ENCODE results near the gene TRAM2. TPM values are rescaled to one million over a fixed set of nuclear protein-coding genes. Genes with fewer than 3 reads are reported as not detected.

TRAM2 gene
- total RNA-seq, 1 experiment from 2014 or later: 17.7 TPM

DNA sequence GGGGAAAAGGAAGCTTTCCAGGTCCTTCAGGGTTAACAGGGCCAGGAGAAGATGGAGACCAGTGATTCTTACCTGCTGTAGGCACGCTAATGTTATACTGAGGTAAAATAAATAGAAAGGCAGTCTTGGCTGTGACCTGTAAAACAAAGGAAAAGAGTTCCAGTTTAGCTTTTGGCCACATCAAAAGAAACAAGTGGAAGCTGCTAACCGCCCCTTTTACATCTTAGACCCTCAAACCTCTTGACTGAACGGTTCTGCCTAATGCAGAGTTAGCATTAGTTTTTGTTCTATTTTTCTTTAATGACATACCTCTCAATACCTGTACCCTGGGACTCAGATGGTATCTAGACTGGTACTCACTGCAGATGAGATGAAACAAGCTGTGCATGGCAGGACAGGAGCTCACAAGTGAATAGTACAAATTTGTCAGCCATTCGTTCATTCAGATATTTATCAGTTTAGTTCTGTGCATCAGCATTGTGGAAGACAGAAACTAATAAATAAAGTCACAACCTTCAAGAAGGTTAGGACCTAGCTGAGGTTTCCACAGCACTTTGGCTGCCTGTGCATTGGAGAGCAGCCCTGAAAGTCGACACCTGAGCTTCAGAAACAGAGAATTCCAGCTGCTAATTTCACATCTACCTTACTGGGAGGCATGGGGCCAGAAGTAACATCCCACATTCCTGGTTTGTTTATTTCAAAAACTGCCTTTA, 41.0 kb downstream of the TRAM2 start:
- Histone ChIP-seq H3K4me3 (ENCODE audit: low read length) (no peak overlapping the region), H3F3A (ENCODE audit: low read length, unreplicated experiment) (no peaks in the 10 kb centered on the region), H3K9ac (ENCODE audit: low read length) (no peak overlapping the region), H4K20me1 (ENCODE audit: low read length) (no peaks in the 10 kb centered on the region), H3K4me1 (ENCODE audit: insufficient read depth, low read length) (peaks cover 36% of the 10 kb centered on the region), H3K9me2 (replicated peaks; ENCODE audit: low read length) (no peaks in the 10 kb centered on the region), H3K4me2 (ENCODE audit: low read length) (no peak overlapping the region), H3K27me3 (ENCODE audit: low read length) (no peaks in the 10 kb centered on the region), H3K27ac (ENCODE audit: low read length) (no peak overlapping the region), H3K36me3 (ENCODE audit: low read depth, low read length) (peaks cover 10% of the 10 kb centered on the region; the same call in 1 of the 2 replicates), H2AFZ (ENCODE audit: low read length) (no peak overlapping the region), H3K79me2 (ENCODE audit: low read length) (peaks cover 19% of the 10 kb centered on the region), H3K9me3 (ENCODE audit: low read length) (no peaks in the 10 kb centered on the region)
- intact Hi-C loops (cut with micrococcal nuclease): no loop called here
- ChIA-PET POLR2A (ENCODE audit: unreplicated experiment) (no interaction called here), CTCF (interaction anchor here (0.7 kb wide), 1 partner anchor 128 kb away, joined by 6 read pairs; no protein-coding TSS in a partner anchor)
- BruUV-seq (replicated peaks): no TSS peak
- ATAC-seq (no peak), DNase-seq (no peak)
- TF ChIP-seq CTCF (conservative IDR thresholded peaks at IDR 0.05; ENCODE audit: low read depth, low read length) (no peak), EZH2phosphoT487 (IDR thresholded peaks at IDR 0.05; ENCODE audit: borderline replicate concordance, low read length) (no peak), EZH2 (IDR thresholded peaks at IDR 0.05; ENCODE audit: low read length, unreplicated experiment) (no peak)

- ATAC-seq: no peak
- CTCF ChIA-PET: no interaction called here
These were observed 41.9 kb downstream of the TRAM2 start for GRCh38 chr6:52534966-52535390.

More at GRCh38 chr6:52534966-52535390, 41.9 kb downstream of the TRAM2 start:
- H3K4me3 ChIP-seq (ENCODE audit: low read length): no peak overlapping the region
- H2AFZ ChIP-seq (ENCODE audit: low read length): no peak overlapping the region
- no peaks in the 10 kb centered on the region for H3K27me3 ChIP-seq (ENCODE audit: low read length)
- H3F3A ChIP-seq (ENCODE audit: low read length, unreplicated experiment): no peaks in the 10 kb centered on the region
- no peak for TF ChIP-seq EZH2phosphoT487 (IDR thresholded peaks at IDR 0.05; ENCODE audit: borderline replicate concordance, low read length)
- TF ChIP-seq EZH2 (IDR thresholded peaks at IDR 0.05; ENCODE audit: low read length, unreplicated experiment): no peak
- TF ChIP-seq CTCF (conservative IDR thresholded peaks at IDR 0.05; ENCODE audit: low read depth, low read length): no peak
- H3K36me3 ChIP-seq (ENCODE audit: low read depth, low read length): peaks cover 10% of the 10 kb centered on the region; the same call in 1 of the 2 replicates
- no peak overlapping the region for H3K4me2 ChIP-seq (ENCODE audit: low read length)
- H3K79me2 ChIP-seq (ENCODE audit: low read length): peaks cover 18% of the 10 kb centered on the region
- no peaks in the 10 kb centered on the region for H3K9me3 ChIP-seq (ENCODE audit: low read length)
- intact Hi-C loops (cut with micrococcal nuclease): no loop called here
- H3K9ac ChIP-seq (ENCODE audit: low read length): no peak overlapping the region
- no peaks in the 10 kb centered on the region for H3K9me2 ChIP-seq (replicated peaks; ENCODE audit: low read length)
- H3K4me1 ChIP-seq (ENCODE audit: insufficient read depth, low read length): peaks cover 27% of the 10 kb centered on the region
- H3K27ac ChIP-seq (ENCODE audit: low read length): no peak overlapping the region
- POLR2A ChIA-PET (ENCODE audit: unreplicated experiment): no interaction called here
- no peak for DNase-seq
- BruUV-seq (replicated peaks): no TSS peak
- no peaks in the 10 kb centered on the region for H4K20me1 ChIP-seq (ENCODE audit: low read length)

All from PC-3 (cell line).